Brain microvascular endothelial cell (primary cell): ENCODE data around the gene MC1R.
A peak's percentile ranks its signal among the peaks of the same experiment; 100 is the strongest.

ENCODE experiments used
- DNase-seq: peaks from one replicate; pipeline ENCODE4 v3.0.0-alpha.2; 2020
- H3K27ac ChIP-seq: fragments of 250-450 bp; sonication (Bioruptor Pico); 2 replicates; pipeline ENCODE4 v1.5.1; 2020; ENCODE audit warnings: mild to moderate bottlenecking, moderate library complexity
- H3K27me3 ChIP-seq: fragments of 250-450 bp; sonication (Bioruptor Pico); replicated peaks from 2 replicates; pipeline ENCODE4 v1.5.1; 2020; ENCODE audit warnings: mild to moderate bottlenecking
- H3K36me3 ChIP-seq: fragments of 250-450 bp; sonication (Bioruptor Pico); replicated peaks from 2 replicates; pipeline ENCODE4 v1.5.1; 2020; ENCODE audit warnings: mild to moderate bottlenecking
- H3K4me3 ChIP-seq: 2 replicates; pipeline ENCODE4 v1.5.1; 2011; ENCODE audit warnings: low read depth, mild to moderate bottlenecking, control low read depth, low read length, moderate library complexity
- CTCF ChIP-seq: IDR thresholded peaks from 2 replicates; pipeline ENCODE4 v1.5.1; 2011; ENCODE audit warnings: low read depth, mild to moderate bottlenecking, moderate library complexity, low read length, control low read depth, inconsistent platforms; ENCODE audit errors: missing control alignments
- in situ Hi-C: cut with HindIII; loops from 2 replicates; pipeline ENCODE4 v1.10.0; 2017; ENCODE audit warnings: low sequenced_read_pairs, low pct_ligation_motif_present

The MC1R gene

GRCh38 chr16:89918453-89919347 lies at the start of gene MC1R:
Gene MC1R (plus strand): TSS chr16:89918862. CDS start chr16:89919259, 397 bp downstream.
- peak; percentile 16 for DNase-seq
- TF ChIP-seq CTCF: peak; percentile 78
- H3K27me3 ChIP-seq: no peaks in the 10 kb centered on the region
- no peaks in the 10 kb centered on the region for H3K36me3 ChIP-seq
- in situ Hi-C loops: no loop called here
- H3K27ac ChIP-seq: peak within 1 kb of the TSS; percentile 14
- H3K4me3 ChIP-seq: peak within 1 kb of the TSS; percentile 49

GRCh38 chr16:89869911-89870310 lies 48.8 kb upstream of the MC1R start:
- TF ChIP-seq CTCF: no peak
- DNase-seq: no peak
- no peak overlapping the region for H3K4me3 ChIP-seq
- in situ Hi-C loops: no loop called here
- H3K36me3 ChIP-seq: peaks cover 3% of the 10 kb centered on the region
- no peak overlapping the region for H3K27ac ChIP-seq
- H3K27me3 ChIP-seq: no peaks in the 10 kb centered on the region

GRCh38 chr16:89870440-89870839 lies 48.2 kb upstream of the MC1R start:
- DNase-seq: no peak
- H3K36me3 ChIP-seq: peaks cover 6% of the 10 kb centered on the region
- in situ Hi-C loops: no loop called here
- no peak overlapping the region for H3K4me3 ChIP-seq
- no peak overlapping the region for H3K27ac ChIP-seq
- no peaks in the 10 kb centered on the region for H3K27me3 ChIP-seq
- TF ChIP-seq CTCF: no peak

- Histone ChIP-seq H3K4me3 (no peak overlapping the region), H3K36me3 (peaks cover 8% of the 10 kb centered on the region), H3K27me3 (no peaks in the 10 kb centered on the region), H3K27ac (no peak overlapping the region)
- in situ Hi-C loops: no loop called here
- no peak for TF ChIP-seq CTCF
- DNase-seq: no peak
These were observed 46.8 kb upstream of the MC1R start for GRCh38 chr16:89871895-89872294.

- H3K36me3 ChIP-seq: peaks cover 8% of the 10 kb centered on the region
- peak; percentile 58 for DNase-seq
- H3K4me3 ChIP-seq: peak within 1 kb of the TSS; percentile 82
- H3K27ac ChIP-seq: peak within 1 kb of the TSS; percentile 99
- TF ChIP-seq CTCF: no peak
- no peaks in the 10 kb centered on the region for H3K27me3 ChIP-seq
- in situ Hi-C loops: no loop called here
These were observed 45.3 kb upstream of the MC1R start, which contains the start of gene TCF25 for GRCh38 chr16:89873109-89873971. Gene TCF25 (plus strand): TSS chr16:89873592. CDS start chr16:89873668, 76 bp downstream.
